Activated CD4-positive, alpha-beta memory T cell treated with anti-CD3 and anti-CD28 coated beads, Interleukin-2, amount 10 ng/mL, durations not matched to agents 7 days and 5 days (primary cell): Measurements from ENCODE around the gene BMI1. TPM values are rescaled to one million over a fixed set of nuclear protein-coding genes. Genes with fewer than 3 reads are reported as not detected.

Experiments
- CTCF ChIA-PET: fragments of 350-600 bp; sonication (Branson Sonifier 250); formaldehyde crosslinking; loops from one replicate; lab custom pipeline; 2021; ENCODE audit warnings: antibody characterized with exemption, inconsistent platforms; lab: Charles Lee
- POLR2A ChIA-PET: fragments of 350-600 bp; sonication (Branson Sonifier 250); formaldehyde crosslinking; loops from one replicate; lab custom pipeline; 2021; ENCODE audit warnings: antibody characterized with exemption; lab: Charles Lee
- DNase-seq: peaks from one replicate; pipeline ENCODE4 v3.0.0-alpha.2; 2020
- H3K27ac Mint-ChIP-seq: one replicate; pipeline ENCODE4 v1.8.0; 2021; ENCODE audit warnings: mild to moderate bottlenecking, mixed read lengths
- H3K27me3 Mint-ChIP-seq: one replicate; pipeline ENCODE4 v1.8.0; 2021; ENCODE audit warnings: mixed read lengths
- H3K36me3 Mint-ChIP-seq: one replicate; pipeline ENCODE4 v1.8.0; 2021; ENCODE audit warnings: low read depth, mixed read lengths
- H3K4me1 Mint-ChIP-seq: one replicate; pipeline ENCODE4 v1.8.0; 2021; ENCODE audit warnings: mixed read lengths
- H3K4me3 Mint-ChIP-seq: one replicate; pipeline ENCODE4 v1.8.0; 2021; ENCODE audit warnings: mild to moderate bottlenecking, mixed read lengths
- H3K9me3 Mint-ChIP-seq: one replicate; pipeline ENCODE4 v1.8.0; 2021; ENCODE audit warnings: mixed read lengths
- total RNA-seq, 2 experiments: library from RNA; stranded (reverse); gene quantifications; one replicate each; pipeline ENCODE4 v1.2.3, GENCODE V29; 2021

The BMI1 gene
- total RNA-seq, 2 experiments from 2014 or later, result 64.0 to 66.5 TPM

DNA sequence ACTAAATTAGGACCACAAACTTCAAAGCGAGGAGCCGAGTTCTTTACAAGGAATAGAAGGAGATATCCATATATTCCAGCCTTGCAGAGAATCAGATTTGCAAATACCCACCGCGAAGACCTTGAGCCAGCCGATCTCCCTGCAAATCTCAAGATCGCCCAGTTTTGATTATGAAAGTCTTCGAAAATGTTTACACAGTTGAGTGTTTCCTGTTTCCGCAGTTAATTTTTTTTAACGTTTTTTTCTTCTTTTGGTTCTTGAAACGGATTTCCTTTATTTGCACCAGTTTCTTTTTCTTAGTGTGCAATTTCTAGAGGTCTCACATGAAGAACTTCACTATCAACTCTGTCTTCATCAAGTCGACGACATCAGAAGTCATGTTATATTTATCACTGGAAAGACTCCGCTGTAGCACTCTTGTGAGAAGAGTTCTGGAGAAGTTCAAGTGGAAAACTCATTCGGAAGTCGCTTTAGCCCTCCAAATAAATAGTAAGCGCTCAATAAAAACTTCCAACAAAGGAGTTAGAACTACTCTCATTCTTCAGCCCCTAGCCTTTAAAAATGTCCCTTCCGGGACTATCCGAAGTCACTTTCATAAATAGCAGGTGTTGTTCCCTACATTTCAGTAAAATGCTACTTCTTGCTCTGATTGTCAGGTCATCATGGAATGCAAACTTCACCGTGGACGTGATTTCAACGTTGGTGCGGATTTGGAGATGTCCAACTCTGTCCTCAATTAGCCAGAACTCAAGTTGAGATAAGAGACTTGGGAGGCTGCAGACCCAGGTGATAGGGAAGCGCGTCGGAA is 12.5 kb downstream of the BMI1 start:
- H3K4me1 Mint-ChIP-seq, result peaks cover 49% of the 10 kb centered on the region
- peak overlapping the region; percentile 71 for H3K4me3 Mint-ChIP-seq
- POLR2A ChIA-PET, result interaction anchor here (0.7 to 2.1 kb wide), 4 partner anchors 8 to 17 kb away, joined by 4 to 13 read pairs (median 7); partner anchors contain the start of genes BMI1 and COMMD3
- peak overlapping the region; percentile 84 for H3K27ac Mint-ChIP-seq
- DNase-seq, result peak; percentile 37
- CTCF ChIA-PET, result interaction anchor here (1.0 kb wide), 1 partner anchor 14 kb away, joined by 3 read pairs; no protein-coding TSS in a partner anchor
- H3K9me3 Mint-ChIP-seq, result peaks cover 3% of the 10 kb centered on the region
- peaks cover 35% of the 10 kb centered on the region for H3K36me3 Mint-ChIP-seq
- H3K27me3 Mint-ChIP-seq, result peaks cover 26% of the 10 kb centered on the region

DNA sequence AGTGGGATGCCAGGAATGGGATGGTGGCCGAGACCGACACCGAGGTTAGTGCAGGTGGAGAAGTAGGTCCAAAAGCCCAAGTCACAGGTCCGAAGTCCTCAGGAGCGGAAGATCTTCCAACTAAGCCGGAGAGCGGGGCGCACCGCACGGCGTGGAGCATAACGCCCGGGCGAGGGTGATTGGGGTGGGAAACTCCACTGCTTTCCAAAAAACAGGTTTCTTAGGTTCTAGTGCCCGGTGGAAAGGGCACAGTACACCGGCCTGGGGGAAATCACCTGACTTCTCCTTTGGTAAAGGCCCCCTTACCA is 13.0 kb downstream of the BMI1 start:
- CTCF ChIA-PET, result no interaction called here

DNA sequence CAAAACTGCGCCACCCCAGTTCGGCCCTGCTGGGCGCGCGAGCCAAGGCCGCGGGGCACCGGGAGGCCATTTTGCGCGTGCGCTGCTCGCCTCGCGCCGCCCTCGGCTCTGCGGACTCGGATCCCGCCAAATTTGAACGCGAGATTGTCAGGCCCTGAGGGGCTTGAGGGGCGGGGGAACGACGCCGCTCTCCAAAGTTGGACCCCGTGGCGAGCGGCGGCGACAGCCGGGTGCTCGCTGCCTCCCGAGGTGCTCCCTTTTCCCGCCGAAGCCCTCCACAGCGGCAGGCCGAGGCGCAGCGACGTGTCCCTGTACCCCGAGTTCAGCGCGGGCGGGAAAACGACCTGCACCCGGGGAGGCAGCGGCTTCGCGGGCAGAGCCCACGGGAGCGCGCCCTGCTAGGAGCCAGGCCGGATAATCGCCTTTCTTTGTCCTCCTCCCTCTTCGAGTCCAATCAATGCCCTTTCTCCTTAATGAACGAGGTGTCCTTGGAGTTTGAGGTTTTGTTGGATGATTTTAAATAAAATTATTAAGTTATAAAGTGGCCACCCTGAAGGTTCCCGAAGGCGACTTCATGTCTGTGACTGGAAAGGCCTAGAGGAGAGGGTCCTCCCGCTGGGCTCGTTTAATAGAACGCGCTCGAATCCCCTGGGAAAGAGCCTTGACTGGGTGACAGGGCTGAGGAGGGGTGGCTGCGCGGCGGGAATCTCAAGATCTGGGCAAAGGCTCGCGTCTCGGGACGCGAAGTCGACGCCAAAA is 13.7 kb downstream of the BMI1 start:
- peak overlapping the region; percentile 77 for H3K27ac Mint-ChIP-seq
- H3K4me1 Mint-ChIP-seq, result peaks cover 59% of the 10 kb centered on the region
- CTCF ChIA-PET, result no interaction called here
- POLR2A ChIA-PET, result no interaction called here
- no peak for DNase-seq
- H3K4me3 Mint-ChIP-seq, result peak overlapping the region; percentile 66
- H3K36me3 Mint-ChIP-seq, result peaks cover 29% of the 10 kb centered on the region
- H3K9me3 Mint-ChIP-seq, result peaks cover 3% of the 10 kb centered on the region
- peaks cover 38% of the 10 kb centered on the region for H3K27me3 Mint-ChIP-seq

More for the DNA sequence above, 13.0 kb downstream of the BMI1 start:
- peak overlapping the region; percentile 84 for H3K27ac Mint-ChIP-seq
- peaks cover 35% of the 10 kb centered on the region for H3K36me3 Mint-ChIP-seq
- H3K9me3 Mint-ChIP-seq, result peaks cover 3% of the 10 kb centered on the region
- H3K4me3 Mint-ChIP-seq, result peak overlapping the region; percentile 71
- no peak for DNase-seq
- H3K4me1 Mint-ChIP-seq, result peaks cover 54% of the 10 kb centered on the region
- H3K27me3 Mint-ChIP-seq, result peaks cover 32% of the 10 kb centered on the region
- POLR2A ChIA-PET, result no interaction called here

DNA sequence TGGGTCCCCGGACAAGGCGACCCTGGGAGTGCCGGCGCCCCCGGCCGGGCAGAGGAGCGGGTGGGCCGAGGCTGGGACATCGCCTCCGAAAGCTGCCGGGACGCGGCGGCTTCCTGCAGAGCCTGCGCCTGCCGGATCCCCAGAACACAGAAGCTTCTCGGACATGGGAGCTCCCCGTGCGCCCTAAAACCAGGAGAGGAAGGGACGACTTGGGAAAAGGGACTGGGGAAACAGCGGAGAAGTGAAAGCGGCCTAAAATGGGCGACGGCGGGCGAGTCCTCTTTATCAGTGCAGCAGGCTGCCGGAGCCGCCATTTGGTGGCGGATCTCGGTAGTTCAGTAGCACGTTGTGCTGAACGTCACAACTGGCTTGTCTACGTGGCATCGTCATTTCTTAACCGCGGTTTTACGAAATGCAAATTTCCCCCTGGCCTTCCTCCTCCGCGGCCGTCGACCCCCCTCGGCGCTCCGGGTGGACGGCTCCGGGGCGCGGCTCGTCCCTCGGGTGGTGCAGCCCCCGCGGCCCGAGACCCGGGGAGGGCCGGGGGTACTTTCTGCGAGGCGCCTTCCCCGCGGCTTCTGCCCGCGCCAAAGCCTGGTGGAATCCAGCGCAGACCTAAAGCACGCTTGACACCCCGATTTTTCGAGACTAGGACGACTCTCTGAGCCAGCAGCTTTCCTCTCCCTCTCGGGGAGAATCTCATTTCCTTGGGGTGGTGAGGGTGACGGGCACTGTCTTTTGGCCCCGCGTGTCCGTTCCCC is 14.5 kb downstream of the BMI1 start:
- POLR2A ChIA-PET, result no interaction called here
- H3K27me3 Mint-ChIP-seq, result peaks cover 40% of the 10 kb centered on the region
- DNase-seq, result peak; percentile 76
- H3K4me1 Mint-ChIP-seq, result peaks cover 66% of the 10 kb centered on the region
- peak overlapping the region; percentile 77 for H3K27ac Mint-ChIP-seq
- H3K9me3 Mint-ChIP-seq, result peaks cover 3% of the 10 kb centered on the region
- peaks cover 26% of the 10 kb centered on the region for H3K36me3 Mint-ChIP-seq
- H3K4me3 Mint-ChIP-seq, result peak overlapping the region; percentile 66
- CTCF ChIA-PET, result no interaction called here

DNA sequence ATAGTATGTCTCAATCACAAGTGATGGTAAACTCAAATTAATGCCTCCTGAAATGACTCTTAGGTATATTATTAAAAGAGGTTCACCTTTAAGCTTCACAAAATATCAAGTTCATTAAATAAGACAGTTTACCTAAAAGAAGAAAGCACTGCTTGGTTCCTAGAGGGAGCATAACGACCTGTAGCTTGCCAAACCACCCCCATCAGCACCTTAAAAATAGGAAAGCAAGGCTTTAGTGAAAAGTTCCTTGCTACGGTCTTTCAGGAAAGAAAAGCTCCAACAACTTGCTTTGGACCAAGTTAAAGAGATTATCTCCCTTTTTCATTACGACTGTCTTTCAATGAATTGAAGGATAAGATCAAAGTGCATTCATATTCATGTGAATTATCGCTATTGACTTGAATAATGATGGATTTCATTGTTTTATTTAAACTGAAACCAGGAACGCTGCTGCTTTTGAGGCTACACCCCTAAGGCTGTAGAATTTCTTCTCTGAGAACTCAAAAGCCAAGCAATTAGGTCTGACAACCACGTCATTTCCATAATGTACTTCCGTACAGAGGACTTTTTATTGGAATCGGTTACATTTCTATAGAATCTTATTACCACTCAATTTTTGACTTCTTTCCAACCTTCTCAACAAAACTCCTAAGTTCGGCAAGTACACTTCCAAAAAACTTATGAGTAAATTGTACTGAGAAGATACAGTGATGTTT is 17.4 kb downstream of the BMI1 start:
- H3K4me1 Mint-ChIP-seq, result peaks cover 59% of the 10 kb centered on the region
- H3K4me3 Mint-ChIP-seq, result peak overlapping the region; percentile 49
- CTCF ChIA-PET, result interaction anchor here (1.3 to 2.1 kb wide), 2 partner anchors 13 to 213 kb away, joined by 3 to 13 read pairs; no protein-coding TSS in a partner anchor
- H3K9me3 Mint-ChIP-seq, result peaks cover 3% of the 10 kb centered on the region
- H3K27ac Mint-ChIP-seq, result peak overlapping the region; percentile 95
- DNase-seq, result no peak
- POLR2A ChIA-PET, result interaction anchor here (0.7 to 1.3 kb wide), 4 partner anchors 28 to 335 kb away, joined by 3 to 4 read pairs (median 4); partner anchors contain the start of gene DNAJC1
- peaks cover 10% of the 10 kb centered on the region for H3K36me3 Mint-ChIP-seq
- H3K27me3 Mint-ChIP-seq, result peaks cover 56% of the 10 kb centered on the region

DNA sequence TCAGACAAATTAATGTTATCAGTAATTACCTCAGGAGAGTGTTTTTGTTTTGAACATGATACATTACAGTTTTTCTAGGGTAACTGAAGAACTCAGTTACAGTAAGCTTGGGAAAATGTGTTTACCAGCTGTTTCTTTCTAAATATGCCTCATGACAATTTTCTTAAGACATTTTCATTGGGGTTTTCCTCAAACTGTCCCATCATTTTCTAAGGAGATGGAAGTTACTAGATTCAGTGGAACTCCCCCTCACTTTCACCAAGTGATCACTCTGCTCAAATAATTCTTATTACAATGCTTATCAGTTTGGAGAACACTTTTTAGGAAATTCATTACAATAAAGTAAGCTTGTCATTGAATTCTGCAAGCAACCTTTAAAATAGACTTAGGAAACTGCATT is 18.0 kb downstream of the BMI1 start:
- CTCF ChIA-PET, result interaction anchor here (1.1 to 2.1 kb wide), 4 partner anchors 13 to 650 kb away, joined by 3 to 13 read pairs (median 4); no protein-coding TSS in a partner anchor
- Mint-ChIP-seq H3K4me1 (peaks cover 54% of the 10 kb centered on the region), H3K36me3 (peaks cover 4% of the 10 kb centered on the region)

DNA sequence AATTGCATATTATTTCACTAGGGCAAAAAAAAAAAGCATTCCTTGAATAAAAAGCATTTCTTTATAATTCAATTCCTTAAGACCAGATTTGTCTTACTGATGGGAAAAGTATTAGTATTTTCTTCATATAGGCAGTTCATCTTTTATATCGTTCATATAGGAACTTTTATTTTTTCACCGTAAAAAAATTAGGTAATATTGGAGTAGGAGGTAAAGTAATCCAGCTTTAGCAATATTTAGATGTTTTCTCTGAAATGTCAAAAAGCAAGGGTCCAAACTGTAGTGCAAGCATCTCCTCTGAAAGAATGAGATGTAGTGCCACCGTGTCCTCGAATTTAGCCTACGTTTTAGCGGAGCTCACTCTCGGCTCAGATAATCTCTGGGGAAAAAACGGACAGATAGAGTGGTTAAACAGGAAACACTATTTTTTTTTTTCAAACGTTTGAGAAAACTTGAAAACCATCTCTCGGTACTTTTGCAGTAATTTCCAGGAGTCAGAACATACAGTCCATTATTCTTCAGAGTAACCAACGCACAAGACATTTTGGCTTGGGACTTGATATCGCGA is 18.9 kb downstream of the BMI1 start:
- H3K27ac Mint-ChIP-seq, result peak overlapping the region; percentile 95
- no peak for DNase-seq
- no peaks in the 10 kb centered on the region for H3K9me3 Mint-ChIP-seq
- peaks cover 58% of the 10 kb centered on the region for H3K4me1 Mint-ChIP-seq
- CTCF ChIA-PET, result interaction anchor here (0.7 to 2.1 kb wide), 14 partner anchors 12 to 844 kb away, joined by 3 to 13 read pairs (median 4); partner anchors contain the start of genes COMMD3 and DNAJC1
- peaks cover 67% of the 10 kb centered on the region for H3K27me3 Mint-ChIP-seq
- POLR2A ChIA-PET, result interaction anchor here (0.6 to 2.5 kb wide), 31 partner anchors 8 to 843 kb away, joined by 3 to 24 read pairs (median 3); partner anchors contain the start of genes DNAJC1, MLLT10 and PIP4K2A
- H3K36me3 Mint-ChIP-seq, result peaks cover 8% of the 10 kb centered on the region
- H3K4me3 Mint-ChIP-seq, result peak overlapping the region; percentile 85

More for the DNA sequence above, 18.0 kb downstream of the BMI1 start:
- POLR2A ChIA-PET, result interaction anchor here (0.8 to 1.4 kb wide), 4 partner anchors 109 to 375 kb away, joined by 3 to 5 read pairs (median 4); partner anchors contain the start of genes DNAJC1 and PIP4K2A
- DNase-seq, result no peak
- peak overlapping the region; percentile 95 for H3K27ac Mint-ChIP-seq
- peak overlapping the region; percentile 49 for H3K4me3 Mint-ChIP-seq
- H3K9me3 Mint-ChIP-seq, result no peaks in the 10 kb centered on the region
- peaks cover 58% of the 10 kb centered on the region for H3K27me3 Mint-ChIP-seq

DNA sequence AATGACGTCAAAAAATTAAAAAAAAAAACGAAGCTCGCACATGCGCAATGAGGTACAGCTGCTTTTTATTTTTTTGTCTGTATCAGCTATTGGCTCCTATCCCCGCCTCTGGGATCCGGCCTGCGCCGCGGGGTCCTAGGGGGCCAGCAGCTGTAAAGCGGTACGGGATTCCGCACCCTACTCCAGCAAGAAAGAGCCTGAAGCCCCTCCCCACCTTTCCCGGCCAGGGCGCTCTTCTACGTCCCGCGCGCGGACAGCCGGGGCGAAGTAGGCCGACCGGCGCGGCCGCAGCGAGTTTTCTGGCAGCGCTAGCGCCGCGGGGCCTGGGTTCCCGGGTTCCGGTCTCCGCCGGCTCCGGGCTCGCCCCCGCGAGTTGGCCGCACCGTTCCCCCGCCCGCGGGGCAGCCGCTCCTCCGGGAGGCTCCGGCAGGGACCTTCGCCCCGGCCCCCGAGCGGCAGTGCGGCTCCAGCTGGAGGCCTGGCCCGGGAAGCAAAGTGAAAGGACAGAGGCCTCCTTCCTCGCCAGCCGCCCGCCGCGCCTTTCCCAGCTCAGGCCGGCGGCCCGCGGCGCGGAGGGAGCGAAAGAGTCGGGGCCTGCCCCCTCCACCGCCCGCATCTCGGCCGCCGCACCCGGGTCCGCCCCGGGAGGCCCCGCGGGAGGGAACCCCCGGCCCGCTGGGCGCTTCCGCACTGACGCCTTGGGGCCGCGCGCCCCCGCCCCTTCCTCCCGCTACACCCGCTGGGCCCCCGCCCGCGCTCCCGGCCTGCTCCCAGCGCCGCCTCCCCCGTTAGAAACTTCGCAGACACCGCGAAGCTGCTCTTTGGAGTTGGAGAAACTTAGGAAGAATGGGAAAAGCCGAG is 19.7 kb downstream of the BMI1 start:
- Mint-ChIP-seq H3K4me1 (peaks cover 56% of the 10 kb centered on the region), H3K27ac (peak overlapping the region; percentile 95), H3K27me3 (peaks cover 69% of the 10 kb centered on the region), H3K36me3 (peaks cover 5% of the 10 kb centered on the region), H3K4me3 (peak overlapping the region; percentile 85), H3K9me3 (no peaks in the 10 kb centered on the region)
- peak; percentile 72 for DNase-seq
- POLR2A ChIA-PET, result interaction anchor here (0.6 to 2.5 kb wide), 36 partner anchors 8 to 844 kb away, joined by 3 to 24 read pairs (median 3); partner anchors contain the start of genes DNAJC1, MLLT10 and PIP4K2A
- CTCF ChIA-PET, result interaction anchor here (0.7 to 2.1 kb wide), 13 partner anchors 13 to 845 kb away, joined by 3 to 13 read pairs (median 4); partner anchors contain the start of genes COMMD3 and DNAJC1

DNA sequence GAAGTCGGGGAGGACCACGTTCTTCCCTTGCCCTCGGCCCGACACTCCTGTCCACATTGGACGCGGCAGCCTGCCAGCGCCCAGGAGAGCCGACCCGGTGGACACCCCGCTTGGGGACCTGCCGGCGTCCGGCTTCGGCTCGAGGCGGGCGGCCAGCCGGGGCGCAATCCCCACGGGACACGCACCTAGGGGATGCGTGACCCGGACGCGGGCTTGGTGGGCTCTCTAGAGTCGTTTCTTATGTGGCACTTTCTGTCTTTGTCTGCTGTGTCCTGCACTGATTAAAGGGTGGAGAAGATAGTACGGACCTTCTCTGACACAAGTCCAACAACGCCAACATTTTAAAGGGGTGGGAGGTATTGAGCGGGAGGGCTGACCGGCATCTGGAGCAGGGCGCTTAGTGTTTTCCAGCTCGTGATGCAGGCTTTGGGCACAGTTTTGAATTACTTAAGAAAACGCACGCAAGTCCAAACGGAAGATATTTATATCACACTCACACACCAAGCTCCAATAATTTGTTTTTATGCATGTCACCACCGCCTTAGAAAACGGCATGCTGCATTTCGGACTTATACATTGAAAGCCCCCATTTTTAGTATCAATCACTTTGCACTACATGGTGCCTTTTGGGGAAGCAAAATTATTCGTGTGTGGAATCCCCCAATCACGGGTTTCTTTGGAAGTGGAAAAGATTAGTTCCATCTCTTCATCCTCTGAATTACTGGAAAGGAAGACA is 20.5 kb downstream of the BMI1 start:
- peak overlapping the region; percentile 63 for H3K4me3 Mint-ChIP-seq
- POLR2A ChIA-PET, result interaction anchor here (0.9 to 2.5 kb wide), 18 partner anchors 9 to 845 kb away, joined by 3 to 24 read pairs (median 4); partner anchors contain the start of gene DNAJC1
- no peaks in the 10 kb centered on the region for H3K9me3 Mint-ChIP-seq
- no peak for DNase-seq
- H3K4me1 Mint-ChIP-seq, result peaks cover 59% of the 10 kb centered on the region
- CTCF ChIA-PET, result no interaction called here
- H3K27ac Mint-ChIP-seq, result peak overlapping the region; percentile 71
- H3K36me3 Mint-ChIP-seq, result peaks cover 11% of the 10 kb centered on the region
- H3K27me3 Mint-ChIP-seq, result peaks cover 75% of the 10 kb centered on the region

DNA sequence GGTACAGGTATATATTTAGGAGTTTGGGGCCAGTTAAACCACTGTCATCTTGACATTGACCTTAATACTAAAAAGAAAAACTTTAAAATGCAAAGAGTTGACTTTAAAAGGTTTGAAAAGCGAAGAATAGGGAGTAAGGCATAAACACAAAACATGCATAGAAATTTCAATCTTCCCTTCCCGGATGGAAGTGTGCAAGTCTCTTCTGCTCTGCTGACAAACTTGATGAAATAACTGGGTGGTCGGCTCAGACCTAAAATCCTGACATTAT is 21.0 kb downstream of the BMI1 start:
- Mint-ChIP-seq H3K4me1 (peaks cover 56% of the 10 kb centered on the region), H3K36me3 (peaks cover 13% of the 10 kb centered on the region), H3K9me3 (no peaks in the 10 kb centered on the region), H3K27me3 (peaks cover 75% of the 10 kb centered on the region), H3K4me3 (peak overlapping the region; percentile 63), H3K27ac (no peak overlapping the region)
- CTCF ChIA-PET, result no interaction called here
- no peak for DNase-seq
- POLR2A ChIA-PET, result interaction anchor here (1.1 to 2.5 kb wide), 3 partner anchors 9 to 112 kb away, joined by 4 to 23 read pairs (median 16); no protein-coding TSS in a partner anchor
